GM19035 (cell line): ENCODE measurements around the gene DDX54.

Experiments
- ATAC-seq: cut with Tn5 transposase; IDR thresholded peaks from one replicate; pipeline ENCODE4 v1.9.1; 2021; ENCODE audit not compliant: unreplicated experiment

The DDX54 gene

DNA sequence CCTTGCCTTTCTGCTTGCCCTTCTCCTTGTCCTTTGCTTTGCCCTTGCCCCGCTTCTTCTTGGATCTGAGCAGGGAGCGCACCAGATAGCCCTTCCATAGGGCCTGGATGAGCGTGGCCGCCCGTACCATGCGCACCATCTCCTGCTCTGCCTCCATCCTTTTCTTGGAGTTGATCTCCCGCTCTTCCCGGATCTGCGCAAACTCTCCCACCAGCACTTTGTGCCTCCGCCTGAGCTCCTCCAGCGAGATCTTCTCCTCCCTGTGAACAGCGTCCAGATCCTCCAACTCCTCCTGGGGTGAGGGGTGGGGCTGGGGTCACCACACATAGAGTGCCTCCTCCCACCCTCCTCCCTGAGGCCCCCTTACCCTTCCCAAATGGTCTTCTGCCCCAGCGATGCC, 10.3 kb upstream of the DDX54 start:
- ATAC-seq: no peak

DNA sequence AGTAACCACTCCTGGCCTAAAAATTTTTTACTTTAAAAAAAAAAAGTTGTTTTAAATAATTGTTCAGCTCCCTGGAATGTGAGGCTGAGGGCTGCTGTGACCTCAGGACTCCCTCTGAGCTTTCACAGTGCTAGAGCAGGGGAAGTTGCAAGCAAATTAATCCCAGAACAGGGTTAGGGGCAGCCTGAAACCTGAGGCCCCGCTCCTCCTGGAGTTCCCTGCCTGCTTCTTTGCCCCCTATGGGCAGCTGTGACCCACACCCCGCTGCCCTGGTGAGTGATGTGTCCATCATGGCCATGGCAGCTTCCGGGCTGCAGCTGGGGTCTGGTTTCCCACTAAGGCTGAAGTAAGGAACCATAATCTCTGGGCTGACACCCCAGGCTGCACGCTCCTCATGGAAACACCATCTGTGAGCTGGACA, 9.7 kb upstream of the DDX54 start:
- ATAC-seq: no peak

DNA sequence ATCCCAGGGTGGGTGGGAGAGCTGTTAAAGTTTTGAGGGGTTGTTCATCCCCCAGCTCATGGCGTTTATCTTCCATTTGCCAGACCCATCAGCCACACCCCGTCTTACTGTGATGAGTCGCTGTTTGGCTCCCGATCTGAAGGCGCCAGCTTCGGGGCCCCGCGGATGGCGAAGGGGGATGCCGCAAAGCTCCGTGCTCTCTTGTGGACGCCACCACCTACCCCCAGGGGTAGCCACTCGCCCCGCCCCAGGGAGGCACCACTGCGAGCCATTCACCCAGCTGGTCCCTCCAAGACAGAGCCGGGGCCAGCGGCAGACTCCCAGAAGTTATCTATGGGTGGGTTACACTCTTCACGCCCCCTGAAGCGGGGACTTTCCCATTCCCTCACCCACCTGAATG, 5.9 kb upstream of the DDX54 start:
- ATAC-seq: no peak

DNA sequence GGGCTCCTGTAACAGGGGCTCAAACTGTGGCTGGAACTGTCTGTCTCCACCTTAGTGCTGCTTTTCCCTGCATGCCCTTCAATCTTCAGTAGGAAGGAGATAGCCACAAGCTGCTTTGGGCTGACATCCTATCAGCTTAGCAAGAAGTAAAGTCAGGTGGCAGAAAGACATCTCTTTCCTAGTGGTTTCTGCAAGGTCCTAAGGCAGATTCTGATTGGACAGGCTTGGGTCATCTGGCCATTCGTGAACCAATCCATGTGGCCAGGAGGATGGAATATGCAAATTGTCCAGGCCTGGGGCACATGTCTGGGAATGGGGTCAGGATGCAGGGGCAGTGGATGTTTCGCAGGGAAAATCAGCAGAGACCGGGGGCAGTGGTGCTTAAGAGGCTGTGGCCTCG, 5.5 kb upstream of the DDX54 start:
- ATAC-seq: no peak

DNA sequence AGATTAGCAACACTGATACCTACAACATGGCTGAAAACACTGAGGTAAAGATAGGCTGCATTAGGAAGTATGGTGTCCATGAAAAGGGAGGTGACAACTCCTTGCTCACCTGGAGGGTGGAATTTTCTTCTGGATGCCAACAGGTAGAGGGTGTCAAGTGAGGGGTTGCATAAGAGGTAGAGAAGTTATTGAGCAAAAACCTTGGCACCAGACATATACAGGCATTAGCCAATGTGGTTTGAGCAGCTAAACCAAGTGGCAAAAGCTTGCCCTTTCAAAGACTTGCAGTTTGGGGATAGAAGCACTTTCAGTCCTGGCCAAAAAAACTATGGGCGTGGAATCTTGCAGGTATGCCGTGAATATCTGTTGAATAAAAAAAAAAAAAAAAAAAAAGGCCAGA, 4.1 kb upstream of the DDX54 start:
- no peak for ATAC-seq

DNA sequence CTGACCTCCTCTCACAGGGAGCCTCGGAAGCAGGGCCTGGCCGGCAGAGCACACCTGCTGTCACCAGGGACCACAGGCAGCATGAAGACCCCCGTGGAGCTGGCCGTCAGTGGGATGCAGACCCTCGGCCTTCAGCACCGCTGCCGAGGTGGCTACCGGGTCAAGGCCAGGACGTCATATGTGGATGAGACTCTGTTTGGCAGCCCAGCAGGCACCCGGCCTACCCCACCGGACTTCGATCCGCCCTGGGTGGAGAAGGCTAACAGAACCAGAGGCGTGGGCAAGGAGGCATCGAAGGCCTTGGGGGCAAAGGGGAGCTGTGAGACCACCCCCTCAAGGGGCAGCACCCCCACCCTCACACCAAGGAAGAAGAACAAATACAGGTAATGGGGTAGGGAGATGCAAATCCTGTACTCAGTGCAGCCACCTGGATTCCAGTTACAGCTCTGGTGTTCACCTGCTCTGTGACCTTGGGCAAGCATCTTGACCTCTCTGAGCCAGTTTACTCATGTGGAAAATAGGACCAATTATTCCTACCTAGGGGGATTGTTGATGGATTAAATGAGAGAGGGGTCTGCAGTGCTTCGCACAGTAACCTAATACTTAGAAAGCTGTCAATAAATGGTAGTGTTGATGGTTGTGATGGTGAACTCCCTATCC, 1.5 kb upstream of the DDX54 start:
- ATAC-seq: no peak

DNA sequence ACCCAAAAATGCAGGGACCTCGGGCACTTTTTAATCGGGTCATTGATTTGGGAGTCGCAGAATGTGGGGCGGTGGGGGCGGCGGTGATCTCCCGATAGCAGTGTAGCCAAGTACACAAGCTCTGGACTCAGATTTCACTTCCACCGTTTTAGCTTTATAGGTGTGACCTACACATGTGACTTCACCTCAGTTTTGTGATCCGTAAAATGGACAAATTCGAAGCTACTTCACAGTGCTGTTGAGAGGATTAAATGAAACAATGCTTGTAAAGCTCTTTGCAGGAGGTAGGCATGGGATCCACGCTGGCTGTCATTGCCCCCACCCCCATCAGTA, 721 bp upstream of the DDX54 start:
- no peak for ATAC-seq

DNA sequence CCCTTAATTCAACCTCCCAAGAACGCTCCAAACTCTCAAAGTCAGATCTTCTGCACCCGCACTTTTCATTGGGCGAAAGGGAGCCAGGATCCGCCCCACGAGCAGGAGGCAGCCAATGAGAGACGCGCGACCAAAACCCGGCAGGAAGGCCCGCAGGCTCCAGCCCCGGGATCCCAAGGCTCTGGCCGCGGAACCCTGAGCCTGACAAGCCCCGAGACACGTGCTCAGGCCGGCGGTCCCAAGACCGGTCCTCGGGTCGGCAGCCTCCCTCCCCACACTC, 438 bp downstream of the DDX54 start:
- peak; percentile 80 for ATAC-seq

DNA sequence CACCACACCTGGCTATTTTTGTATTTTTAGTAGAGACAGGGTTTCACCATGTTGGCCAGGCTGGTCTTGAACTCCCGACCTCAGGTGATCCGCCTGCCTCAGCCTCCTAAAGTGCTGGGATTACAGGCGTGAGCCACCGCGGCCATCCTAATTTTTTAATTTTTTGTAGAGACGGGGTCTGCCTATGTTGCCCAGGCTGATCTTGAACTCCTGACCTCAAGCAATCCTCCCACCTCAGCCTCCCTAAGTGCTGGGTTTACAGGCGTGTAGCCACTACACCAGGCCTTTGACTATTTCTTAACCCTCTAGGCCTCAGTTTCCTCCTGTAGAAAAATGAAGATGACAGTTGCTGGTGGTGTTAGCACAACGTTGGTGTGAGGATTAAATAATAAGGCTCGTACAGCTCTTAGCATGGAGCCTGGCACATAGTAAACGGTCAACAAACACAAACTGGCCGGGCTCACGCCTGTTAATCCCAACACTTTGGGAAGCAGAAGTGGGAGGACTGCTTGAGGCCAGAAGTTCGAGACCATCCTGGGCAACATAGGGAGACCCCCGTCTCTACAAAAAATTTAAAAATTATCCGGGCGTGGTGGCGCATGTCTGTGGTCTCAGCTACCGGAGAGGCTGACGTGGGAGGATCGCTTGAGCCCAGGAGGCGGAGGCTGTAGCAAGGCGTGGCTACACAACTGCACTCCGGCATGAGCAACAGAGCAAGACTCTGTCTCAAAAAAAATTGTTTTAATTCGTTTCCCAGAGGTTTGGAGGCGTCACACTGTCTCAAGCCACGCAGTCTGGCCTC, 979 bp downstream of the DDX54 start:
- peak; percentile 55 for ATAC-seq

DNA sequence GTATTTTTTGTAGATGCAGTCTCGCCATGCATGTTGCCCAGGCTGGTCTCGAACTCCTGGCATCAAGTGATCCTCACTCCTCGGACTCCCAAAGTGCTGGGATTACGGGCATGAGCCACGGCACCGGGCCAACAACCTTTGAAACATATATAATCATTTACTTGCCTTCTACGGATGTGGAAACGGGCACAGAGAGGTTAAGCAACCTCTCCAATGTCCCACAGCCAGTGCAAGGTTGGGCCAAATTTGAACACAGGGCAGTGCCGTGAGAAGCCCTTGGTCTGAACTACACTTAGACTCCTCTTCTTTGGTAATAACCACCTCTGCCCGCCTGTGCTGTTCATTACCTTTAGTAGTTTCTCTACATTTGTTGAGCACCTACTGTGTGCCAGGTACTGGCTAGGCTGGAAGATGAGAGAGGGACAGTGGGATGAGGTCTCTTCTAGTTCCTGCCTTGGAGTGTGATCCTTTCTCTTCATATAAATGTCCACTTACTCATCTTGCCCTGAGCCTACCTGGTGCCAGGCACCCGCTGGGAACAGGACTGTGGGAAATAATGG, 2.2 kb downstream of the DDX54 start:
- no peak for ATAC-seq

DNA sequence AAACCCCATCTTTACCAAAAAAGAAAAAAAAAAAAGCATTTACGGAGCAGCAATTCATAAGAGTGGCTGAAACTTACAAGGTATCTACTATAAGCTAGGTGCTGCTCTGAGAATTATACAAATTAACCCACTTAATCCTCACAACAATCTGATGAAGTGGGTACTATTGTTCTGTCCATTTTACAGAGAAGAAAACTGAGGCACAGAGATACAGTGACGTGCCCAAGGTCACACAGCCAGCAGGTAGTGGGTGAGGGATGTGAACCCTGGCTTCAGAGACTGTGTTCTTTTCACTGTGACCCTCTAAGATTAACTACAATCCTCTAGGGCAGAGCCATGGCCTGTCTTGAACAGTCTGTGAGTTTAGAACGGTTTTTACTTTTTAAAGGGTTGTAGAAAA, 3.3 kb downstream of the DDX54 start:
- no peak for ATAC-seq

DNA sequence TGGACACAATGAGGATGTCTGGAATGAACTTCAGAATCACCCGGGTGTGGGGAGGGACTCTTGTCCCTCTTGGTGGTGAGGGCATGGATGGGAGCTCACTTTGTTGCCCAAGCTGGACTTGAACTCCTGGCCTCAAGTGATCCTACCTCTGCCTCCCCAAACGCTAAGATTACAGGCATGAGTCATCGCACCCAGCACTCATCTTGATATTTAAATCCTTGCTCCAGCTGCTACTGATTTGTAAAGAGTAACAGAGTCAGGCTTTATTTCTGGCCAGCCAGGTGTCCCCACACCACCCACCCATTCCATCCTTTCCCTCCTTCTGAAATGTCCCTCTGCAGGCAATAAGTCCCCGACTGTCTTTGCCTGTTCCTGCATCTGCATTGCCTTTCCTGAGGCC, 4.9 kb downstream of the DDX54 start:
- no peak for ATAC-seq

DNA sequence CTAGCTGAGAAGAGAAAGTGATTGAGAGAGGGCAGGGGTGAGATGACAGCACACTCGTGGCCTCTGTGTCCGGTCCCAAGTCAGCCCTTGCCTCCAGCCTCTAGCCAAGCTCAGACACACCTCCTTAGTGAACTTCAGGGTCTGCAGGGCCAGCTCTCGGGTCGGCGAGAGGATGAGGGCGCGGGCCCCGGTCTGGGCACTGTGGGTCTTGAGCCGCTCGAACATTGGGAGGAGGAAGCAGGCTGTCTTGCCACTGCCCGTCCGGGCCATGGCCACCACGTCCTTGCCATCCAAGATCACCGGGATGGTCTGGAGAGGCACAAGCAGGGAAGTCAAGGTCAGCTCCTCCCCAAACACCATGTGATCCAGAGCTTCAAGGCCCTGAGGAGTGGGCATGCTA, 6.3 kb downstream of the DDX54 start:
- ATAC-seq: no peak

DNA sequence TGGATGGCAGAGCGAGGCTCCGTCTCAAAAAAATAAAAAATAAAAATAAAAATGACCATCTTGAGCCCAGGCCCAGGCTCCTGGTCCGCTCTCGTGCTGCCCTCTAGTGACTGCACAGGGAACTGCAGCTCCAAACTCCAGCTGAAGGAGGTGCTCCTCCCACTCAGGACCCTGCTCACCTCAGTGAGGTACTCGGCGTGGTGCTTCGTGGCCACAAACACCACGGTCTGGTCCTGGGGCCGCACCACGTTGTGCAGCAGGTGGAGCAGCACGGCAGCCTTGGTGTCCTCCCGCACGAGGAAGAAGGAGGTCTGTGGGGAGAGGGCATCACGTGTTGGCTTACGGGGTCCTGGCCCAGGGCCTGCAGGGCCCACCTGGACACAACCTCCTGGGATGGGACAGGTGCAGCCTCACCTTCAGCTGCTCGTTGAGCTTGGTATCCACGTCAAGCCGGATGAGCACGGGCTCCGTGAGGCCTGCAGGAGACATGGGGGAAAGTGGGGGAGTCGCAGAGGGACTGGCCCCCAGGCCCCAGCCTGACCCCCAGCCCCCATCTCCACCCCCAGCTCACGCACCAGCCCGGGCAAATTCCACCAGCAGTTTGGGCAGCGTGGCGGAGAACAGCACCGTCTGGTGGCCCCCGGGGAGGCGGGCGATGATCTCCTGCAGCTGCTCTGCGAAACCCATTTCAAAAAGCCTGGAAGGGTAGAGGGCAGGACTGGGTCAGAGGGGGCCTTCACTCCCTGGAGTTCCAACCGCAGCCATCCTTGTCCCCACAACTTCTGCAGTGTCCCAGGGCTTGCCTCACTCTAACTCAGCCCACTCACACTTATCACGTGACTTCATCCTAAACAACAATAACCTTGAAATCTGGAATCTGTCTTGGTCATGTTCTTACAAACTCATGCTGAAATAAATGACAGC, 10.6 kb downstream of the DDX54 start:
- ATAC-seq: no peak

DNA sequence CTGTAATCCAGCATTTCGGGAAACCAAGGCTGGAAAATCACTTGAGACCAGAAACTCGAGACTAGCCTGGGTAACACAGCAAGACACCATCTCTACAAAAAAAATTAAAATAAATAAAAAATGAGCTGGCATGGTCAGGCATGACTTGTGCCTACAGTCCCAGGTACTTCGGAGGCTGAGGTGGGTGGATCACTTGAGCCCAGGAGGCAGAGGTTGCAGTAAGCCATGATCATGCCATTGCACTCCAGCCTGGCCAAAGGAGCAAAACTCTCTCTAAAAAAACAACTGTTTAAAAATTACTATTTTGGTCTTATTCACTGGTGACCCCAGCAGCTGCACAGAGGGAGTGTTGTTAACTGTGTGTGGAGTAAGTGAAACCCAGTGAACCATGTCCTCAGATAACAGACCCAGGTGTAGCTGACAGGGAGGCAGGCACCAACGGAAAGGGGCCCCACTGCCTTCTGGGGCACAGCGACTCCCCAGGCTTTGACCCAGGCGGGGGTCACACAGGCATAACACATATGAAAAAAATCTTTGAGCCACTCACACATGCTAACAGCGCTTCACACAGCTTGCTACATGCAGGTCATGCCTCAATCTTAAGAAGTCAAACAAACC, 12.1 kb downstream of the DDX54 start:
- ATAC-seq: no peak

DNA sequence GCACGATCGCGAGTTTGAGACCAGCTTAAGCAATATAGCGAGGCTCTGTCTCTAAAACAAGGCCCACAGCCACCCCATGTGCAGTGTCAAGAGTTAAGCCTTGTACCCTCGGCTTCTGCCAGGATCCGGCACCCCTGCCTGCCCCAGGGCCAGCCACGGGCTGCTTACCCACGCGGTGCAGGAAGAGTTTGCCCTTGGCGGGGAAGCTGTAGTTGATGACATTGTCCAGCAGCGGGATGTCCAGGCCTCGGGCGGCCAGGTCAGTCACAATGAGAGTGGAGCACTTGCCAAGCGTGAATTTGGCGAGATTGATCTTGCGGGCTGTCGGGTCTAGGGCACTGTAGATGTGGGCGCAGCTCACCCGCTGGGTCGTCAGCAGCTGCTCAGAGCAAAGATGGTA, 13.1 kb downstream of the DDX54 start:
- no peak for ATAC-seq

DNA sequence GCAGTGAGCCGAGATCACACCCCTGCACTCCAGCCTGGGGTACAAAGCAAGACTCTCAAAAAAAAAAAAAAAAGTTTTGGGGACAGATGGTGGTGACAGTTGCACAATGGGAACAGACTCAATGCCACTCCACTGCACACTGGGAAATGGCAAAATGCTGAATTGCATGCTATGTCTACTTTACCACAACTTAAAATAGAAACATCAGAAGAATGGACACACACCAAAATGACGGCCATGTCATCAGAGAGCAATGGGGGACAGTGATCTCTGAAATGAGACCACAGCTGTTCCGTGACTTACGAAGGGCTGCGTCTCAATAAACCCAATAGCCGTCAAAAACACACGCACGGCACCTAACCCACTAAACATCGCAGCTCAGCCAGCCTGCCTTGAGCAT, 13.7 kb downstream of the DDX54 start:
- no peak for ATAC-seq

DNA sequence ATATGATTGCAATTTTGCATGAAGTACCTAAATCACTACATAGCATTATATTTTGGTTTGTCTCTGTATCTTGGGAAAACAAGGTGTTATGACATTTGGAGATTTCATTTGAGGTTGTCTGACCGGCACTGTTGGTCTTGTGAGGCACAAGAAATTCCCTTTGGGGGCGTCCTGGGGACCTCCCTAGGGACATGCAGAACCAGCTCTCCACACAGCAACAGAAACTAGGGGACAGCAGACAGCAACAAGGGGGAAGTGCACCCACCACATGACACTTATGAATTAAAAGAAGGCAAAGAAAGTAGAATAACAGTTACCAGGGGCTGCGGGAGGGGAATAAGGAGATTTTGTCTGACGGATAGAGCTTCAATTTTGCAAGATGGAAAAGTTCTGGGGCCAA, 14.4 kb downstream of the DDX54 start:
- no peak for ATAC-seq

DNA sequence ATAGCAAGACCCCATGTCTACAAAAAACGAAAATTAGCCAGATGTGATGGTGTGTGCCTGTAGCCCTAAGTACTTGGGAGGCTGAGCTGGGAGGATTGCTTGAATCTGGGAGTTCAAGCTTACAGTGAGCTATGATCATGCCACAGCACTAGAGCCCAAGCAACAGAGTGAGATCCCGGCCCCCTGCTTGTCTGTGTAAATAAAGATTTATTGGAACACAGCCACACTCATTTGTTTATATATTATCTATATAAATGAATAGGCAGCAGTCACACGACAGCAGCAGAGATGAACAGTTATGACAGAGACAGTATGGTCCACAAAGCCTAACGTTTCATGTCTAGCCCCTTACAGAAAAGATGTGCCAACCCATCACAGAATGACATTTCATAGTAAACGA, 14.8 kb downstream of the DDX54 start:
- ATAC-seq: no peak

DNA sequence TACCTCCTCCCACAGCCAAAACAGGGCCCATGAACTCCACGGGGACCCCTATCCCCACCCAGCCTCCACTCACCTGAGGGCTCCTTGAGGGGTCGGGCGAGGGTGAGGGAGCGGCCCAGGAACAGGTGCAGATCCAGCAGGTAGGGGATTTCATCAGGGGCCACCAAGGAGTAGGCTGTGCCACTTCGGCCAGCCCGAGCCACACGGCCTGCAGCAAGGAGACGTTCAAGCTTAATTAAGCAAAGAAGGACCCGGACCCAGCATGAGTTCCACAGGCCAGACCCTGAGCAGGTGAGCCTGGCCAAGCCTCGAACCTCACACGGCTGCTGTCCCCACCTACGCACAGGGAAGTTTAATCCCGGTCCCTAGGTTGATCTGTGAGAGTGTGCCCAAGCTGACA, 15.6 kb downstream of the DDX54 start:
- ATAC-seq: no peak

DNA sequence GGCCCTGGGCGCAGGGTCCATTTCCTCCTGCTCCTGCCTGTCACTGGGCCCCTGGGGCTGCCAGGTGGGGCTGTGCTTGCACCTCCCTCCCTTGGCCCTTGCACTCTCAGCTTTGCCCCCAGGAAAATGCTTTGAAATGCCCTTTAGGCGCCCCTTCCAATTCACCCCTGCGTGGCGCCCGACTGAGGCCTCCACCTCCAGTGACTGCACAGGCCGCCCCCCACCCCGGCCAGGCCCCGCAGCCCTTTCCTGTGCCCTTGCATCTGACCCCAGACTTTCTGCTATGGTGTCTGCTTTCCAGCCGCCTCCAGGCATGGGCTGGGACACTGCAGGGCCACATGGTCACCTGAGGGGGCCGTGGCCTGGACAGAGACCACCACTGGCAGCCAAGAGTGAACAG, 17.4 kb downstream of the DDX54 start:
- no peak for ATAC-seq
